Measurements from ENCODE around the gene PARD6A.

DNA sequence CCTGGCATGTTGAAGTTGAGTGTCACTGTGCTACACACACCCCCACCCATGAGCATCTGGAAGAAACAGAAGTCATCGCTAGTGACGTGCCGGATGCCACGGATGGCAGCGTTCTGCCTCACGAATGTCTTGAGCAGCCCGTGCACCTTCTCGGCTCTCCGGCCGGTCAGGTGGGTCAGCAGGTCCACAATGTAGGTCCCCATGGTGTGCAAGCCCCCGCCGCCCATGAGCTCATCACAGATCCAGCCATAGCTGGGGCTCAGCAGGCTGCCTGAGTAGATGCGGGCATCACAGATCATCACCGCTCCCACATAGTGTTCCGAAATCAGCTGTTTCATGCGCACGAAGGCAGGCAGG lies 14.8 kb downstream of the PARD6A start:
- TF ChIP-seq, protein P1, sequence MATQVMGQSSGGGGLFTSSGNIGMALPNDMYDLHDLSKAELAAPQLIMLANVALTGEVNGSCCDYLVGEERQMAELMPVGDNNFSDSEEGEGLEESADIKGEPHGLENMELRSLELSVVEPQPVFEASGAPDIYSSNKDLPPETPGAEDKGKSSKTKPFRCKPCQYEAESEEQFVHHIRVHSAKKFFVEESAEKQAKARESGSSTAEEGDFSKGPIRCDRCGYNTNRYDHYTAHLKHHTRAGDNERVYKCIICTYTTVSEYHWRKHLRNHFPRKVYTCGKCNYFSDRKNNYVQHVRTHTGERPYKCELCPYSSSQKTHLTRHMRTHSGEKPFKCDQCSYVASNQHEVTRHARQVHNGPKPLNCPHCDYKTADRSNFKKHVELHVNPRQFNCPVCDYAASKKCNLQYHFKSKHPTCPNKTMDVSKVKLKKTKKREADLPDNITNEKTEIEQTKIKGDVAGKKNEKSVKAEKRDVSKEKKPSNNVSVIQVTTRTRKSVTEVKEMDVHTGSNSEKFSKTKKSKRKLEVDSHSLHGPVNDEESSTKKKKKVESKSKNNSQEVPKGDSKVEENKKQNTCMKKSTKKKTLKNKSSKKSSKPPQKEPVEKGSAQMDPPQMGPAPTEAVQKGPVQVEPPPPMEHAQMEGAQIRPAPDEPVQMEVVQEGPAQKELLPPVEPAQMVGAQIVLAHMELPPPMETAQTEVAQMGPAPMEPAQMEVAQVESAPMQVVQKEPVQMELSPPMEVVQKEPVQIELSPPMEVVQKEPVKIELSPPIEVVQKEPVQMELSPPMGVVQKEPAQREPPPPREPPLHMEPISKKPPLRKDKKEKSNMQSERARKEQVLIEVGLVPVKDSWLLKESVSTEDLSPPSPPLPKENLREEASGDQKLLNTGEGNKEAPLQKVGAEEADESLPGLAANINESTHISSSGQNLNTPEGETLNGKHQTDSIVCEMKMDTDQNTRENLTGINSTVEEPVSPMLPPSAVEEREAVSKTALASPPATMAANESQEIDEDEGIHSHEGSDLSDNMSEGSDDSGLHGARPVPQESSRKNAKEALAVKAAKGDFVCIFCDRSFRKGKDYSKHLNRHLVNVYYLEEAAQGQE (IDR thresholded peaks at IDR 0.05; ENCODE audit: insufficient replicate concordance, low read depth) = no peak
- TF ChIP-seq, protein P2, sequence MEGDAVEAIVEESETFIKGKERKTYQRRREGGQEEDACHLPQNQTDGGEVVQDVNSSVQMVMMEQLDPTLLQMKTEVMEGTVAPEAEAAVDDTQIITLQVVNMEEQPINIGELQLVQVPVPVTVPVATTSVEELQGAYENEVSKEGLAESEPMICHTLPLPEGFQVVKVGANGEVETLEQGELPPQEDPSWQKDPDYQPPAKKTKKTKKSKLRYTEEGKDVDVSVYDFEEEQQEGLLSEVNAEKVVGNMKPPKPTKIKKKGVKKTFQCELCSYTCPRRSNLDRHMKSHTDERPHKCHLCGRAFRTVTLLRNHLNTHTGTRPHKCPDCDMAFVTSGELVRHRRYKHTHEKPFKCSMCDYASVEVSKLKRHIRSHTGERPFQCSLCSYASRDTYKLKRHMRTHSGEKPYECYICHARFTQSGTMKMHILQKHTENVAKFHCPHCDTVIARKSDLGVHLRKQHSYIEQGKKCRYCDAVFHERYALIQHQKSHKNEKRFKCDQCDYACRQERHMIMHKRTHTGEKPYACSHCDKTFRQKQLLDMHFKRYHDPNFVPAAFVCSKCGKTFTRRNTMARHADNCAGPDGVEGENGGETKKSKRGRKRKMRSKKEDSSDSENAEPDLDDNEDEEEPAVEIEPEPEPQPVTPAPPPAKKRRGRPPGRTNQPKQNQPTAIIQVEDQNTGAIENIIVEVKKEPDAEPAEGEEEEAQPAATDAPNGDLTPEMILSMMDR (IDR thresholded peaks at IDR 0.05; ENCODE audit: insufficient read depth, low read length) = no peak
- TF ChIP-seq POLR2AphosphoS5 (IDR thresholded peaks at IDR 0.05; ENCODE audit: low read depth) = no peak
- TF ChIP-seq GABPA (IDR thresholded peaks at IDR 0.05; ENCODE audit: low read depth) = no peak
- no peak for TF ChIP-seq SPI1 (IDR thresholded peaks at IDR 0.05; ENCODE audit: borderline replicate concordance, low read depth)

Data from HL-60 (cell line).